PC-9 (cell line): ENCODE results near the gene DEFB129.

Source experiments
- EZH2 ChIP-seq: fragments of 200-600 bp; sonication (generic); IDR thresholded peaks from 2 replicates; pipeline ENCODE4 v1.8.0; 2017; ENCODE audit warnings: antibody characterized with exemption, low read depth
- TF ChIP-seq, protein P1 (sequence below): fragments of 200-600 bp; sonication (generic); conservative IDR thresholded peaks from 2 replicates; pipeline ENCODE4 v1.6.1; 2017; ENCODE audit warnings: mixed run types, antibody characterized with exemption, mild to moderate bottlenecking, moderate library complexity

DNA sequence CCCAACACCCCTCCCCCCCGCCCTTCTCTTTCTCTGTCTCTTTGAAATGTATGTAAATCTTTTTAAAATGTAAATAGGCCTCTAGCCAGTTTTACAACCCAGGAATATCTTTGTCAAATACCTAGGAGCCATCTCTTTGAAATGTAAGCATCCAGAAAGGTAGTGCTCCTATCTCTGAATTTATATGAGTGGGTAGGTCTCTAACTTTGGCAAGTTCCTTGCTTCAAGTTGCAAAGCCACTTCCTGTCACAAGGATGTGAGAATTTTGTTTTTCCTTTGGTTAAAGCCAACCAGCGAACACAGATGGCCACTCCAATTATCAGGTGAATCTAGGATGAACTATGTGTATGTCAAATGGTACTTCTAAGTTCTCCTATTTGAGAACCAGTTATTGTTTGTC, 24.3 kb downstream of the DEFB129 start:
- TF ChIP-seq, protein P1, sequence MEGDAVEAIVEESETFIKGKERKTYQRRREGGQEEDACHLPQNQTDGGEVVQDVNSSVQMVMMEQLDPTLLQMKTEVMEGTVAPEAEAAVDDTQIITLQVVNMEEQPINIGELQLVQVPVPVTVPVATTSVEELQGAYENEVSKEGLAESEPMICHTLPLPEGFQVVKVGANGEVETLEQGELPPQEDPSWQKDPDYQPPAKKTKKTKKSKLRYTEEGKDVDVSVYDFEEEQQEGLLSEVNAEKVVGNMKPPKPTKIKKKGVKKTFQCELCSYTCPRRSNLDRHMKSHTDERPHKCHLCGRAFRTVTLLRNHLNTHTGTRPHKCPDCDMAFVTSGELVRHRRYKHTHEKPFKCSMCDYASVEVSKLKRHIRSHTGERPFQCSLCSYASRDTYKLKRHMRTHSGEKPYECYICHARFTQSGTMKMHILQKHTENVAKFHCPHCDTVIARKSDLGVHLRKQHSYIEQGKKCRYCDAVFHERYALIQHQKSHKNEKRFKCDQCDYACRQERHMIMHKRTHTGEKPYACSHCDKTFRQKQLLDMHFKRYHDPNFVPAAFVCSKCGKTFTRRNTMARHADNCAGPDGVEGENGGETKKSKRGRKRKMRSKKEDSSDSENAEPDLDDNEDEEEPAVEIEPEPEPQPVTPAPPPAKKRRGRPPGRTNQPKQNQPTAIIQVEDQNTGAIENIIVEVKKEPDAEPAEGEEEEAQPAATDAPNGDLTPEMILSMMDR, result no peak
- TF ChIP-seq EZH2, result no peak
